HUES6 (cell line): ENCODE data around the gene NRM.

ENCODE experiments used
- H3K27ac ChIP-seq: 2 replicates; pipeline ENCODE4 v1.7.0; 2013; ENCODE audit warnings: low read depth, mild to moderate bottlenecking, low read length, inconsistent platforms
- H3K27me3 ChIP-seq: 2 replicates; pipeline ENCODE4 v1.6.1; 2013; ENCODE audit warnings: low read length; ENCODE audit not compliant: control insufficient read depth, insufficient read depth
- H3K36me3 ChIP-seq: 2 replicates; pipeline ENCODE4 v1.6.1; 2013; ENCODE audit warnings: low read length; ENCODE audit not compliant: control insufficient read depth, insufficient read depth
- H3K4me1 ChIP-seq: 2 replicates; pipeline ENCODE4 v1.6.1; 2013; ENCODE audit warnings: low read length; ENCODE audit not compliant: control insufficient read depth, insufficient read depth
- H3K4me3 ChIP-seq: 2 replicates; pipeline ENCODE4 v1.5.1; 2013; ENCODE audit warnings: low read depth, low read length
- H3K9ac ChIP-seq: one replicate; pipeline ENCODE4 v1.6.1; 2013; ENCODE audit warnings: mild to moderate bottlenecking, low read length
- H3K9me3 ChIP-seq: 2 replicates; pipeline ENCODE4 v1.6.1; 2013; ENCODE audit warnings: low read depth, low read length; ENCODE audit not compliant: control insufficient read depth, insufficient read depth

Gene NRM, protein sequence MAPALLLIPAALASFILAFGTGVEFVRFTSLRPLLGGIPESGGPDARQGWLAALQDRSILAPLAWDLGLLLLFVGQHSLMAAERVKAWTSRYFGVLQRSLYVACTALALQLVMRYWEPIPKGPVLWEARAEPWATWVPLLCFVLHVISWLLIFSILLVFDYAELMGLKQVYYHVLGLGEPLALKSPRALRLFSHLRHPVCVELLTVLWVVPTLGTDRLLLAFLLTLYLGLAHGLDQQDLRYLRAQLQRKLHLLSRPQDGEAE

GRCh38 chr6:30690403-30691207, at the start of gene NRM:
NRM (minus strand) TSS chr6:30690984; CDS start chr6:30690974, 10 bp downstream.
- Histone ChIP-seq H3K4me3 (peak within 1 kb of the TSS; percentile 95), H3K9ac (peak within 1 kb of the TSS; percentile 79), H3K4me1 (peaks cover 29% of the 10 kb centered on the region), H3K36me3 (no peaks in the 10 kb centered on the region), H3K9me3 (no peaks in the 10 kb centered on the region), H3K27ac (peak within 1 kb of the TSS; percentile 32; the same call in 1 of the 2 replicates), H3K27me3 (no peaks in the 10 kb centered on the region)

GRCh38 chr6:30740540-30740870, 49.7 kb upstream of the NRM start:
- Histone ChIP-seq H3K36me3 (peaks cover 64% of the 10 kb centered on the region), H3K9ac (peak overlapping the region; percentile 2), H3K4me1 (peaks cover 15% of the 10 kb centered on the region; the same call in 1 of the 2 replicates), H3K4me3 (no peak overlapping the region), H3K9me3 (no peaks in the 10 kb centered on the region), H3K27ac (no peak overlapping the region), H3K27me3 (no peaks in the 10 kb centered on the region)

DNA sequence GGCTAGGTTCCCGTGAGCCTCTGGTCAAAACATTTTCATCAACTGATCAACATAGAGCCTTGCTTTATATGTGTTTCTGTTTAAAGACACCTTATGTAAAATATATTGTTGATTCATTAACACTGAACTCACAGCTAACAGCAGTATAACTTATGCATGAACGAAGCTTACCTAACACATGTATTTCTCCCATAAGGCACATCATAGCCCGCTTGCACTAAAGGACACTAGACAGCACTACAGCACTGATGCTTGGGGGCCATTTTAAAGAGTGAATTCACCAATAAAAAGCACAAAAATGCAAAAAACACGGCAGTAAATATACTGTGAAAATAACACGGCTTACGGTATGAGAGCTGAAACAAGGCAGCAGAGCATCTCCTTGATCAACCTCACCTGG, 47.7 kb upstream of the NRM start:
- H3K9ac ChIP-seq: no peak overlapping the region
- peaks cover 77% of the 10 kb centered on the region for H3K36me3 ChIP-seq
- H3K4me1 ChIP-seq: peaks cover 8% of the 10 kb centered on the region; the same call in 1 of the 2 replicates
- H3K27ac ChIP-seq: no peak overlapping the region
- no peak overlapping the region for H3K4me3 ChIP-seq
- no peaks in the 10 kb centered on the region for H3K9me3 ChIP-seq
- H3K27me3 ChIP-seq: no peaks in the 10 kb centered on the region

GRCh38 chr6:30735668-30736314, 45.0 kb upstream of the NRM start:
- Histone ChIP-seq H3K9ac (no peak overlapping the region), H3K27ac (no peak overlapping the region), H3K36me3 (peaks cover 82% of the 10 kb centered on the region), H3K4me1 (no peaks in the 10 kb centered on the region; the same call in 1 of the 2 replicates), H3K9me3 (no peaks in the 10 kb centered on the region), H3K4me3 (no peak overlapping the region), H3K27me3 (no peaks in the 10 kb centered on the region)

DNA sequence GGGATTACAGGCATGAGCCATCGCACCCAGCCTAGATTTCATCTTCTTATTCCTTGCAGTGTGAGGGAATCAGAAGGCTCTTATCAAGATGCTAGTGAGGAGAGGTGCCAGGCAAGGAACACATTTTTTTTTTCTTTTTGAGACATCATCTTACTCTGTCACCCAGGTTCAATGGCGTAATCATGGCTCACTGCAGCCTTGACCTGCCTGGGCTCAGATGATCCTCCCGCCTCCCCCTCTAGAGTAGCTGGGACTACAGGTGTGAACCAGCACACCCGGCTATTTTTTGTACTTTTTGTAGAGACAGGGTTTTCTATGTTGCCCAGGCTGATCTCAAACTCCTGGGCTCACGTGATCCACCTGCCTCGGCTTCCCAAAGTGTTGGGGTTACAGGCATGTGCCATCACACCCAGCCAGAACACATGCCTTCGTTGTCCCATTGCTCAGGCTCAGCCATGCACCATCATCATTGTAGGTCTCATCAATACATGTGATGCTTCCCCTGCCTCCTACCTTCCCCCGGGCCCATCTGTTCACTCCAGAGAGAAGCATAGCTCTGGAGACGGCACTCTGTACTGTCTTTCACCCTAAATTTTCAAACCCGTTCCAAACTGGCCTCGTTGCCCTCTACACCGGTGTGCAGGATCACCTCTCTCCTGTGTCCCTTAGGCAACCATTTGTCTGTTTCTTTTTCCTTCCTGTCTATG, 41.6 kb upstream of the NRM start:
- Histone ChIP-seq H3K27ac (no peak overlapping the region), H3K9me3 (no peaks in the 10 kb centered on the region), H3K36me3 (peaks cover 79% of the 10 kb centered on the region), H3K9ac (no peak overlapping the region), H3K4me1 (peaks cover 4% of the 10 kb centered on the region; the same call in 1 of the 2 replicates), H3K27me3 (no peaks in the 10 kb centered on the region), H3K4me3 (no peak overlapping the region)

- H3K9ac ChIP-seq: no peak overlapping the region
- H3K4me3 ChIP-seq: no peak overlapping the region
- H3K4me1 ChIP-seq: peaks cover 4% of the 10 kb centered on the region; the same call in 1 of the 2 replicates
- H3K27me3 ChIP-seq: no peaks in the 10 kb centered on the region
- no peaks in the 10 kb centered on the region for H3K9me3 ChIP-seq
- H3K36me3 ChIP-seq: peaks cover 69% of the 10 kb centered on the region
- no peak overlapping the region for H3K27ac ChIP-seq
Observed at GRCh38 chr6:30730601-30731435, 40.0 kb upstream of the NRM start.

GRCh38 chr6:30727920-30728553, 37.3 kb upstream of the NRM start:
- peaks cover 74% of the 10 kb centered on the region for H3K36me3 ChIP-seq
- H3K9ac ChIP-seq: no peak overlapping the region
- no peak overlapping the region for H3K4me3 ChIP-seq

GRCh38 chr6:30726506-30727413, 36.0 kb upstream of the NRM start:
- Histone ChIP-seq H3K9me3 (no peaks in the 10 kb centered on the region), H3K27me3 (no peaks in the 10 kb centered on the region), H3K4me1 (peaks cover 7% of the 10 kb centered on the region; the same call in 1 of the 2 replicates), H3K27ac (no peak overlapping the region), H3K36me3 (peaks cover 75% of the 10 kb centered on the region), H3K4me3 (no peak overlapping the region), H3K9ac (no peak overlapping the region)

More at GRCh38 chr6:30727920-30728553, 37.3 kb upstream of the NRM start:
- Histone ChIP-seq H3K27me3 (no peaks in the 10 kb centered on the region), H3K4me1 (peaks cover 4% of the 10 kb centered on the region; the same call in 1 of the 2 replicates), H3K9me3 (no peaks in the 10 kb centered on the region), H3K27ac (no peak overlapping the region)

DNA sequence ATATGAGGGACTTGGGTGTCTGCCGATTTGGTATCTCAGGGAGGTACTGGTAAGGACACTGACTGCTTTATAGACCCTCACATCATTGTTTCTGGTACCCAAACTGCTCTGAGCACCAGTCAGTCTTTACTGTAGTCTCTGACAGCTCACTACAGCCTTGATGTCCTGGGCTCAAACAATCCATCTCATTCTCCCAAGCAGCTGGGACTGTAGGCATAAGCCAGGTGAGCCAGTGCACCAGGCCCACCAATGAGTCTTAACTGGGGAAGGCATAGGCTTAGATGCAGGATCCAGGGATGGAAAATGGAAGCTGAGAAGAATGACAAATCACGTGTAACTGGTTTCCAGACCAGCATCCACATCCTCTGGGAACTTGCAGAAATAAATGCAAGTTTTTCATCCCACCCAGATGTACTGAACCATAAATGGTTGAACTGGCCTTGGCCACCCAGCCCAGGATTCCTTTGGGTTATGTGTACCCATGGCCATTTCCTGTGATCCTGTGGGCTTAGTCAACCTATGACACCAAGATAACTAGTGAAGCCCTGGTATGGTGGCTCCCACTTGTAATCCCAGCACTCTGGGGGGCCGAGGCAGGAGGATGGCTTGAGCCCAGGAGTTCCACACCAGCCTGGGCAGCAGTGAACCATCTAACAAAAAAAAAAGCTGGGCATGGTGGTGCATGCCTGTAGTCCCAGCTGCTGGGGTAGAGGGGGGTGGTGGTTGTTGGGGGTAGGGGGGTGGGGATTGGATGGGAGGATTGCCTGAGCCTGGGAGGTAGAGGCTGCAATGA, 35.1 kb upstream of the NRM start:
- Histone ChIP-seq H3K36me3 (peaks cover 75% of the 10 kb centered on the region), H3K9ac (no peak overlapping the region), H3K27me3 (no peaks in the 10 kb centered on the region), H3K9me3 (no peaks in the 10 kb centered on the region), H3K27ac (no peak overlapping the region), H3K4me3 (no peak overlapping the region), H3K4me1 (peaks cover 7% of the 10 kb centered on the region; the same call in 1 of the 2 replicates)
